DMS114 treated with DMSO at 0.1 percent for 48 hours (cell line): ENCODE measurements around the gene GRK7.
"Not testable (repeated sequence)": the region's sequence is repeated elsewhere in the genome, so short reads cannot be mapped to it uniquely, and the experiment has no call there.

Source experiments
- DNase-seq: peaks from one replicate; lab custom pipeline; 2025; ENCODE audit not compliant: unreplicated experiment; lab: John Stamatoyannopoulos, UW

The GRK7 gene

DNA sequence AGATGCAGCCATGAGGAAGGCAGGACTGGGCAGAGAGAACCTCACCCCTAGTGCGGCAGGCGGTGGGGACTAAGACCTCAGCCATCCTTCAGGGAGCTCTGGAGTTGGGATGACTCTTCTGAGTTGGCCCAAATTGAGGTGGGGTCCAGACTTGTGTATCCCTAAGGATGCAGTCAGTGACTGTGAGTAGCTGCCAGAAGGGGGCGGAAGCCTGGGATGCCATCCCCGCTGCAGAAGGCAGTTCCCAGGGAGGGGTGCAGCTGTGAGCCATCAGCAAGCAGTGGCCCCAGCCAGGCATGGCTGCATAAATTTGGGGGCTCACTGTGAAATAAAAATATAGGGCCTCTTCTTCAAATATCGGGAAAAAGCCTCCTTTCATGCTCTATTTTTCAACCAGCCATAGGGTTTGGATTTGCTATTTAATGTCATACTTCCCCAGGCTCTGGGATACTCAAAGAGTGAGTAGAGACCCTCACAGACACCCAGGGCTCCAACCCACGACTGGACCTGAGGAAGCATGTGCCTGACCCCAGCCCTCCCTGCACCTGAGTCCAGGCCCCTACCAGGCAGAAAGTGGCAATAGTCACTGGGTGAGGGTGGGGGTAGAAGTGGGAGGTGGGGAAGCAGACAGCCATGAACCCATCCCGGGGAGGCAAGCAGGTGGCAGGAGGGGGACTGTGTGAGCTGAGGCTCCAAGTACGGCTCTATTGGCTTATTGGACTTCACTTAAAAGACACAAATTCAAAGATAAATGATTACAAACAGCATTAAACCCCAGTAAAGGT lies 30.5 kb downstream of the GRK7 start:
- no peak for DNase-seq

DNA sequence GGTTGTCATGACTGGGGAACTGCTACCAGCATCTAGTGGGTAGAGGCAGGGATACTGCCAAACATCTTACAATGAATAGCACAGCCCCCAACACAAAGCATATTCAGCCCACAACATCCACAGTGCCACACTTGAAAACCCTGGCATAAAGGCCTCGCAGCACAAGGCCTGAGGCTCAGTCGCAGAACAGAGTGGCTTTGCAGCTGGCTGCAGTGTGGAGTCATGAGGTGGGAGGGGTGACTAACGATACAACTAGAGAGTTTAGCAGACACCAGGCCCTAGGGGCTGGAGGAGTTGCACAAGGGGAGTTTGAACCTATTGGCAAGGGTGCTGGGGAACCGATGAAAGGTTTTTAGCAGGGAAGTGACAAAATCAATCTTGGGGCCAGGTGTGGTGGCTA lies 32.1 kb downstream of the GRK7 start:
- DNase-seq: no peak

- DNase-seq: no peak
These were observed 32.5 kb downstream of the GRK7 start for GRCh38 chr3:141795741-141796080.

DNA sequence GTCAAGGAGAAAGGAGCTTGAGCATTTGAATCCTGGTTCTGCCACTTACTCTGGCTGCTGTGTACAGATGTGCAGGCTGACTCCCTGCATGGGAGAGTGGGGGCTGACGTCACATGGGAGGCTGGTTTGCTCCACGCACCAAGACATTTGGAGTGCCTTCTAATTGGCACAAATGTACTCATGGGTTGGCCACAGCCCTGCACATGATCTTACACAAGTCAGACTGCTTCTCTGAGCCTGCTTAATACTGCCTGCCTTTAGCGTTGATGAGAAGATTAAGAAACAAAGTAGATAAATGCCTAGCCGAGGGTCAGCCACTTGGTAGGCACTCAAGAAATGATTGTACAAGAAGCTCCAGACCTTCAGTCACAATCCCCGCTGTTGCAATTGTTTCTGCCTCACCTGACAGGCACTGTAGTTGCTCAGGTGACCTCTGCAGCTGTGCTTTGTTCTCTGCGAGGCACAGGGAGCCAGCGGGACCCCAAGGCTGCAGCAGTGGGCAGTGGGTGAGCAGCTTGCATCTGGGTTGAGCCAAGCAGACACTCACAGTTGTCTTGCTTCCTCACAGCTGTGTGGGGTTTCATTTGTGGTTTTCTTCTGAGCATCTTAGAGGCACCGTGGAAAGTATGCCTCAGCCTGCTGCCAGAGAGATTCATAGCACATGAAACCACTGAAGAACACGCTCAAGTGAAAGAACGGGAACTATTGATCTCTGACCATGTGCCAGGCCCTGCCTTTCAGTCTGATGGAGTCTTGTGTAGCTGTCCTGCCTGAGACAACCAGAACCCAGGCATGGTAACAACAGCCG lies 33.1 kb downstream of the GRK7 start:
- DNase-seq: no peak

- DNase-seq: no peak
These were observed 33.9 kb downstream of the GRK7 start for GRCh38 chr3:141796889-141797781.

DNA sequence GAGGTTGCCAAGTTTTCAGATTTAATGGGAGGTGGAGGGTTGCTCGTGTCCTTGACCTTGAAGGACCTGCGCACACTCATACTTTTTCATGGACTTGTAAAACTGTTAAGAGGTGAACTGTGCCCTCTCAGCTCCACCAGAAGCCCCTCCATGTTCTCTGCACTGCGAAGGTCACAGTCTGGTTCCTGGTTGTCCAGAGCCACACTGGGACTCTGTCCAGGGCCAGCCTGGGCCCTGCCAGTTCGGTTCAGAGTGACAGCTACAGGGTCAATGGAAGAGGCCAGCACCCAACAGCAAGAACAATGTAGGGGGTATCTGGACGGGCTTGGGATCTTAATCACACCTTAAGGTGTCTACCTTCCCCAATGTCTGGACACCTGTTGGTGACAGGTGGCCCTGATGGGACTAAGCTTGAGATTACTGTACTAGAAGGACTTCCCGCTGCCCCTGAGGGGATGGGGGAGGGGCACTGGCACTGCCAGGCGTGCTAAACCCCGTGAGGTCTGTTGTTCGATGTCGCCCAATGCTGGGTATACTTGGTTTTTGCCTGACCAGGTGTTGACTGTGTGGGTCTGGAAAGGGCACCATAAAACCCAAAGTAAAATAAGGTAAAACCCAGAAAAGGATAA lies 34.7 kb downstream of the GRK7 start:
- no peak for DNase-seq

DNA sequence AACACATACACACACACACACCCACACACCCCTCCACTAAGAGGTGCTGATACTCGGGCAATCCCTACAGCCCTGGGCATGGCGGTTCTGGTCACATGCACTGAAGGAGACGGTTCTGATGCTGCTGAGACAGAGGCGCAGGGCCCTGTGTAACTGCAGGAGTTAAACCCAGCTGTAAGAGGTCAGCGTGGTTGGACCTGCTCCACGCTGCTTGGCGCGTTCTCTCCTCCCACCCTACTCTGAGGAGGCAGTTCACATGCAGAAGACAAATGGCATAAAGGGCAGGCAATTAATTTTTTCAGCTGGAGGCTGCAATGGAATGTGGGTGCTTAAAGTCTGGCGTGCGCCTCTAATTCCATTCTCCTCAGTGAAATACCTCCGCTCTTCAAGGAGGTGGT lies 35.2 kb downstream of the GRK7 start:
- DNase-seq: no peak

- DNase-seq: no peak
These were observed 39.3 kb downstream of the GRK7 start for GRCh38 chr3:141802316-141803077.

DNA sequence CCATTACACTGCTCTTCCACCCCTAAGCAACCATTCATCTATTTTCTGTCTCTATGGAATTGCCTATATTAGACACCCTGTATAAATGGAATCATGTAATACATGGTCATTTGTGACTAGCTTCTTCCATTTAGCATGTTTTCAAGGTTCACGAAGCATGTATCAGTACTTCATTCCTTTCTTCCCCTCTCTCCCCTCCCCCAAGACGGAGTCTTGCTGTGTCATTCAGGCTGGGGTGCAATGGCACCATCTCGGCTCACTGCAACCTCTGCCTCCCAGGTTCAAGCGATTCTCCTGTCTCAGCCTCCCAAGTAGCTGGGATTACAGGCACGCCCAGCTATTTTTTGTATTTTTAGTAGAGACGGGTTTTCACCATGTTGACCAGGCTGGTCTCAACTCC lies 40.3 kb downstream of the GRK7 start:
- DNase-seq: not testable (repeated sequence)

GRCh38 chr3:141804447-141804777 lies 41.2 kb downstream of the GRK7 start:
- no peak for DNase-seq

DNA sequence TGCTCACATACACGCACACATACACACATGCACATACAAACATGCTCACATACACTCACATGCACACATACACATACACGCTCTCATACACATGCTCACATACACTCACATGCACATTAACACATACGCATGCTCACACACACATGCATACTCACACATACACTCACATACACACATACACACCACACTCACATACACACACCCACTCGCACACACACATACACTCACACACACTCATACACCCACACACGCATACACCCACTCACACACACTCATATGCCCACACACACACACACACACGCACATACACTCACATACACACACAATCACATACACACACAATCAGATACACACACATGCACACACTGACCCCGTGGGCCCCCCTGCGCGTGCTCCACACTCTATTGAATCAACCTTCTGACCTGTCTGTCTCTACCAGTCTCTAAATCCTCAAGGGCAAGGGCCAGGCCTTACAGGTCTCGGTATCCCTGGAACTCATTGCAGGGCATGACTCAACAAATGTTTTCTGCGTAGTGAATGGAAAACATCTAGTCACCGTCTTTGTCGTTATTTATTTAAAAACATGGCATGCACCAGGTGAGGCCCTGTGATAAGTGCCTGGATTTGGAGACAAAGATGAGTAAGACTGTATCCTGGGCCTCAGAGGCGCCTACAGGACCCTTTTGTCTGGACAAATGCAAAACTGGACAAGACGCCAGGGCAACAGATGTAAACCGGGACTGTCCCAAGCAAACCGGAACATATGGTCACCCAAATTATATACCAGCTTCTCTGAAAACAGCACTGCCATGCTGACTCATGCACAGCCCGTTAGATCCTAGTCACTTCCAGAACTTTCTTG lies 41.8 kb downstream of the GRK7 start:
- no peak for DNase-seq

DNA sequence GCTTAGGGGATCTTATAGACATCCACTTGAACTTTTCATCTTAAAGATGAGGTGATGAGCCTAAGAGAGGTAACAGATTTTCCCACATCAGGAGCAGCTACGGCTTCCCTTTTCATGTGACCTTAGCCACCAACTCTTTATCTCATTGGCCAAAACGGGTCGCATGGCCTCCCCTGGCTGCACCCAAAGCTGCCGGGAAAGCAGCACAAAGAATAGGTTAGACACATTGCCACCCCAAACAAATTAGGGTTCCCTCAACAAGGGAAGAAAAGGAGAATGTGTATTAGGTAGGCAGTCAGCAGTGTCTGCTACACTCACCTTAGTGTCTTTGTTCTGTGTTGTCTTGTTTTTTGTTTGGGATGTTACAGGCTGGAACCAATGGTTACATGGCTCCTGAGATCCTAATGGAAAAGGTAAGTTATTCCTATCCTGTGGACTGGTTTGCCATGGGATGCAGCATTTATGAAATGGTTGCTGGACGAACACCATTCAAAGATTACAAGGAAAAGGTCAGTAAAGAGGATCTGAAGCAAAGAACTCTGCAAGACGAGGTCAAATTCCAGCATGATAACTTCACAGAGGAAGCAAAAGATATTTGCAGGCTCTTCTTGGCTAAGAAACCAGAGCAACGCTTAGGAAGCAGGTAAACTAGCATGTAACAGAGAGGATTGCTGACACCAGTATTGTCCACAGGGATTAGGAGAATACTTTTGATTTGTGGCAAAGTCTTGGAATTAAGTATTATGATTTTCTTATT lies 44.2 kb downstream of the GRK7 start:
- no peak for DNase-seq

- DNase-seq: no peak
These were observed 45.4 kb downstream of the GRK7 start for GRCh38 chr3:141808586-141808985.

DNA sequence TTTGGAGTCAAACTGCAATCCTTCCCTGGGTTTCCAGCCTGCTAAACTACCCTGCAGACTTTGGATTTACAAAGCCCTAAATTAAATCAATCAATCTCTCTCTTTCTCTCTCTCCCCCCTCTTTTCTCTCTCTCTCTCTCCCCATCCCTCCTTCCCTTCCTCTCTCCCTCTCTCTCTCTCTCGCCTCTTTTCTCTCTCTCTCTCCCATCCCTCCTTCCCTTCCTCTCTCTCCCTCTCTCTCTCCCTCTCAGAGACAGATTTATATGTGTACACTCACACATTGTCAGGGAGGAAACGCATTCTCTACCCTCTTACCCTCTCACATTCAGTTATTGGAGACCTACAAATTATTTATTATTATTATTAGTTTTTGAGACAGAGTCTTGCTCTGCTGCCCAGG lies 47.0 kb downstream of the GRK7 start:
- DNase-seq: no peak

GRCh38 chr3:141811348-141811747 lies 48.1 kb downstream of the GRK7 start:
- no peak for DNase-seq

GRCh38 chr3:141812084-141812483 lies 48.9 kb downstream of the GRK7 start:
- DNase-seq: no peak

DNA sequence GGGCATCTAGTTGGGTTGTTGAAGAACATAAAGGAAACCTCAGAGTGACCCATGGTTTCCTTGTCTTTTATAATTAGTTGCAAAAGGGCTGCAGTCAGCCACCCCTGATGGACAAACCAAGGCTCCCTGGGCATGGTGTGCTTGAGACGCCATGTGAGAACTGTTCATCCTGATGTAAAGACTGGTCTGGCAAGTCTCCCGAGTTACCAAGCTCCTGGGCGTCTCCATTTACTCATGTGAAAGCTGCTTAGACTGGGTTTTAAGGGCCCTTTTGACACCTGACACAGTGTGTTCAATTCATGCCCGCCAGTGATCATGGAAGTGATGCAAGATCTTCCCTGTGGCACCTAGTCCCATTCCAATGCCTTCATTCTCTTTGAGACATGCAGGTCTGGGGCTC lies 49.4 kb downstream of the GRK7 start:
- DNase-seq: no peak
